BLaER1 treated with 17β-estradiol and CSF1 and Interleukin-3, amounts not matched to agents 10 nM and 100 nM (cell line): ENCODE data around the gene HDGFL2.

ENCODE experiments used
- H3K27ac ChIP-seq, 11 experiments: shearing (Covaris generic); formaldehyde crosslinking; 2 replicates each; pipeline ENCODE4 v1.8.1; 2022
- H3K27me3 ChIP-seq, 11 experiments: shearing (Covaris generic); formaldehyde crosslinking; 2 replicates each; pipeline ENCODE4 v1.8.1; 2022
- H3K36me3 ChIP-seq, 11 experiments: shearing (Covaris generic); formaldehyde crosslinking; 2 replicates each; pipeline ENCODE4 v1.8.1; 2022
- H3K4me1 ChIP-seq, 10 experiments: shearing (Covaris generic); formaldehyde crosslinking; 2 replicates each; pipeline ENCODE4 v1.8.1; 2022
- H3K4me2 ChIP-seq, 11 experiments: shearing (Covaris generic); formaldehyde crosslinking; 2 replicates each; pipeline ENCODE4 v1.8.1; 2022
- H3K4me3 ChIP-seq, 10 experiments: shearing (Covaris generic); formaldehyde crosslinking; 2 replicates each; pipeline ENCODE4 v1.8.1; 2022
- H3K9ac ChIP-seq, 11 experiments: shearing (Covaris generic); formaldehyde crosslinking; 2 replicates each; pipeline ENCODE4 v1.8.1; 2022
- H3K9me3 ChIP-seq, 11 experiments: shearing (Covaris generic); formaldehyde crosslinking; replicated peaks in 1 of 11; 2 replicates each; pipeline ENCODE4 v1.8.1; 2022
- H4K20me1 ChIP-seq, 11 experiments: shearing (Covaris generic); formaldehyde crosslinking; 2 replicates each; pipeline ENCODE4 v1.8.1; 2022
- Cebpa-rat ChIP-seq, 11 experiments: shearing (Covaris generic); IDR thresholded peaks; 2 replicates each; pipeline ENCODE4 v1.8.1; 2022

Gene HDGFL2

DNA sequence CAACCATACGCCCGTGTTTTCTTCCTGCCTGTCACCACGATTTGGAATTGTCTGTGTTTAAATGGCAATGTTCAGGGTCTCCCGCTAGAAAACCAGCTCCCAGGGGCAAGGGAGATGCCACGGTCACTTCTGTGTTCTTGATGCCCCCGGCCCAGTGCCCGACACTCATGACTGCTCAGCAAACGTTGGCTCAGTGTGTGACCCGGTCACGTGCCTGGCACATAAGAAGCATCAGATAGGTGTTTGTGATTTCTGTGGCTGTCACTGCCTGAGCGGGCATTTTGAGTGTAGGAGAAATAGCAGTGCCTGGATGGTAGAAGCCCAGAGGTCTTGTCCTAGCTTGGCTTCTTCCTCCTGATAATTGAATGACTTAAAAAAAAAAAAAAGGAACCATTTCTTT is 15.5 kb downstream of the HDGFL2 start:
- H3K4me2 ChIP-seq, result no peak overlapping the region
- H3K4me3 ChIP-seq, result no peak overlapping the region
- H3K9me3 ChIP-seq, result no peaks in the 10 kb centered on the region; a peak in 2 of 22 replicates
- peaks cover 70 to 94% (median 80%) of the 10 kb centered on the region in 11 experiments for H3K36me3 ChIP-seq
- H4K20me1 ChIP-seq, result peaks cover 0 to 11% (median 0%) of the 10 kb centered on the region in 11 experiments; a peak in 5 of 22 replicates
- no peak overlapping the region for H3K27ac ChIP-seq
- H3K4me1 ChIP-seq, result no peaks in the 10 kb centered on the region
- no peaks in the 10 kb centered on the region for H3K27me3 ChIP-seq
- no peak overlapping the region for H3K9ac ChIP-seq
- no peak for TF ChIP-seq Cebpa-rat (IDR thresholded peaks at IDR 0.05)

- Histone ChIP-seq H3K4me2 (no peak overlapping the region), H3K36me3 (peaks cover 70 to 94% (median 80%) of the 10 kb centered on the region in 11 experiments), H4K20me1 (peaks cover 0 to 11% (median 0%) of the 10 kb centered on the region in 11 experiments; a peak in 5 of 22 replicates), H3K9ac (no peak overlapping the region), H3K4me3 (no peak overlapping the region), H3K27ac (no peak overlapping the region), H3K4me1 (no peaks in the 10 kb centered on the region), H3K27me3 (no peaks in the 10 kb centered on the region), H3K9me3 (no peaks in the 10 kb centered on the region; a peak in 2 of 22 replicates)
- TF ChIP-seq Cebpa-rat (IDR thresholded peaks at IDR 0.05), result no peak
Measured at GRCh38 chr19:4488496-4488895, 16.4 kb downstream of the HDGFL2 start.

- no peak for TF ChIP-seq Cebpa-rat (IDR thresholded peaks at IDR 0.05)
- no peak overlapping the region for H3K4me3 ChIP-seq
- no peaks in the 10 kb centered on the region; a peak in 2 of 22 replicates for H3K9me3 ChIP-seq
- peaks cover 0 to 28% (median 5%) of the 10 kb centered on the region in 11 experiments; a peak in 7 of 22 replicates for H4K20me1 ChIP-seq
- peaks cover 78 to 98% (median 90%) of the 10 kb centered on the region in 11 experiments for H3K36me3 ChIP-seq
- no peak overlapping the region for H3K27ac ChIP-seq
- H3K9ac ChIP-seq, result no peak overlapping the region
- no peaks in the 10 kb centered on the region for H3K27me3 ChIP-seq
- H3K4me2 ChIP-seq, result no peak overlapping the region
- H3K4me1 ChIP-seq, result no peaks in the 10 kb centered on the region
Measured at GRCh38 chr19:4491446-4491845, 19.3 kb downstream of the HDGFL2 start.

- H4K20me1 ChIP-seq, result peaks cover 0 to 32% (median 5%) of the 10 kb centered on the region in 11 experiments; a peak in 7 of 22 replicates
- no peaks in the 10 kb centered on the region for H3K4me1 ChIP-seq
- no peaks in the 10 kb centered on the region for H3K27me3 ChIP-seq
- no peak overlapping the region for H3K27ac ChIP-seq
- no peak overlapping the region for H3K4me3 ChIP-seq
- no peak overlapping the region for H3K9ac ChIP-seq
- H3K9me3 ChIP-seq, result no peaks in the 10 kb centered on the region; a peak in 2 of 22 replicates
- H3K4me2 ChIP-seq, result no peak overlapping the region
- TF ChIP-seq Cebpa-rat (IDR thresholded peaks at IDR 0.05), result no peak
- H3K36me3 ChIP-seq, result peaks cover 81 to 98% (median 93%) of the 10 kb centered on the region in 11 experiments
Measured at GRCh38 chr19:4492337-4493103, 20.4 kb downstream of the HDGFL2 start.

GRCh38 chr19:4493104-4493928 is 21.2 kb downstream of the HDGFL2 start:
- no peak overlapping the region for H3K4me3 ChIP-seq
- no peak overlapping the region for H3K27ac ChIP-seq
- H3K9ac ChIP-seq, result no peak overlapping the region
- no peak for TF ChIP-seq Cebpa-rat (IDR thresholded peaks at IDR 0.05)
- H3K9me3 ChIP-seq, result no peaks in the 10 kb centered on the region; a peak in 2 of 22 replicates
- H3K27me3 ChIP-seq, result no peaks in the 10 kb centered on the region
- H3K4me1 ChIP-seq, result no peaks in the 10 kb centered on the region
- no peak overlapping the region for H3K4me2 ChIP-seq
- H4K20me1 ChIP-seq, result peaks cover 0 to 32% (median 5%) of the 10 kb centered on the region in 11 experiments; a peak in 7 of 22 replicates
- peaks cover 84 to 98% (median 96%) of the 10 kb centered on the region in 11 experiments for H3K36me3 ChIP-seq

- H3K9ac ChIP-seq, result no peak overlapping the region
- no peaks in the 10 kb centered on the region; a peak in 2 of 22 replicates for H3K9me3 ChIP-seq
- no peaks in the 10 kb centered on the region for H3K4me1 ChIP-seq
- H3K36me3 ChIP-seq, result peaks cover 81 to 98% (median 94%) of the 10 kb centered on the region in 11 experiments
- TF ChIP-seq Cebpa-rat (IDR thresholded peaks at IDR 0.05), result no peak
- no peak overlapping the region for H3K4me2 ChIP-seq
- H4K20me1 ChIP-seq, result peaks cover 0 to 32% (median 5%) of the 10 kb centered on the region in 11 experiments; a peak in 7 of 22 replicates
- H3K27ac ChIP-seq, result no peak overlapping the region
- no peaks in the 10 kb centered on the region for H3K27me3 ChIP-seq
- H3K4me3 ChIP-seq, result no peak overlapping the region
Measured at GRCh38 chr19:4493929-4494690, 22.0 kb downstream of the HDGFL2 start.

GRCh38 chr19:4494691-4495064 is 22.6 kb downstream of the HDGFL2 start:
- Histone ChIP-seq H3K9me3 (no peaks in the 10 kb centered on the region; a peak in 2 of 22 replicates), H3K4me3 (no peak overlapping the region), H3K4me2 (no peak overlapping the region), H3K9ac (no peak overlapping the region), H3K27ac (no peak overlapping the region), H4K20me1 (peaks cover 0 to 32% (median 5%) of the 10 kb centered on the region in 11 experiments; a peak in 7 of 22 replicates), H3K36me3 (peaks cover 75 to 94% (median 89%) of the 10 kb centered on the region in 11 experiments), H3K4me1 (no peaks in the 10 kb centered on the region), H3K27me3 (no peaks in the 10 kb centered on the region)
- no peak for TF ChIP-seq Cebpa-rat (IDR thresholded peaks at IDR 0.05)

DNA sequence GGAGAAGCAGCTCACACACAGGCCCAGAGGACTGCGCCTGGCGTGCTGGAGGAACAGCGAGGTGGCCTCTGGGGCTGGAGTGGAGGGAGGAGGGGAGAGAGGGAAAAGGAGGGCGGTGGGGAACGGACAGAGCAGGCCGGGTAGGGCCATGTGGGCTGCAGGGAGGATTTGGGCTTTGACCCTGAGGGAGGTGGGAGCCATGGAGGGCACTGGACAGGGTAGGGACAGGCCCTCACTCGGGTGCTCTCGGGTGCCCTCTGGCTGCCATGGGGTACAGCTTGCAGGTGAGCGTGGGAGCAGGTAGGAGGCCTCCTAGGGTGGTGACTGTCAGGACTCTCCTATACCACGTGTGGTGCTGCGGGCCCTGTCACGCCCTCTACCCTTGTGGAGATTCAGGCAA is 23.4 kb downstream of the HDGFL2 start:
- H3K4me2 ChIP-seq, result no peak overlapping the region
- no peak overlapping the region for H3K9ac ChIP-seq
- no peak for TF ChIP-seq Cebpa-rat (IDR thresholded peaks at IDR 0.05)
- no peak overlapping the region for H3K27ac ChIP-seq
- H4K20me1 ChIP-seq, result peaks cover 0 to 39% (median 5%) of the 10 kb centered on the region in 11 experiments; a peak in 7 of 22 replicates
- H3K4me1 ChIP-seq, result no peaks in the 10 kb centered on the region; a peak in 1 of 20 replicates
- no peaks in the 10 kb centered on the region for H3K27me3 ChIP-seq
- H3K4me3 ChIP-seq, result no peak overlapping the region
- peaks cover 73 to 94% (median 87%) of the 10 kb centered on the region in 11 experiments for H3K36me3 ChIP-seq
- H3K9me3 ChIP-seq, result no peaks in the 10 kb centered on the region; a peak in 2 of 22 replicates
